ENCODE results near the gene CLDN5.

The CLDN5 gene

GRCh38 chr22:19498154-19498865 is 25.9 kb downstream of the CLDN5 start:
- no peak for TF ChIP-seq CTCF (IDR thresholded peaks at IDR 0.05; ENCODE audit: insufficient read depth, missing control alignments)
- DNase-seq (ENCODE audit: insufficient read length, low spot score): no peak
- no peak for FAIRE-seq

GRCh38 chr22:19497245-19497644 is 27.0 kb downstream of the CLDN5 start:
- no peak for FAIRE-seq
- TF ChIP-seq CTCF (IDR thresholded peaks at IDR 0.05; ENCODE audit: insufficient read depth, missing control alignments): no peak
- no peak for DNase-seq (ENCODE audit: insufficient read length, low spot score)

- DNase-seq (ENCODE audit: insufficient read length, low spot score): no peak
- TF ChIP-seq CTCF (IDR thresholded peaks at IDR 0.05; ENCODE audit: insufficient read depth, missing control alignments): no peak
- FAIRE-seq: no peak
Observed at GRCh38 chr22:19496324-19496630, 27.9 kb downstream of the CLDN5 start.

- FAIRE-seq (no peak), DNase-seq (ENCODE audit: insufficient read length, low spot score) (no peak)
- TF ChIP-seq CTCF (IDR thresholded peaks at IDR 0.05; ENCODE audit: insufficient read depth, missing control alignments): no peak
Observed at GRCh38 chr22:19495562-19496323, 28.5 kb downstream of the CLDN5 start.

- TF ChIP-seq CTCF (IDR thresholded peaks at IDR 0.05; ENCODE audit: insufficient read depth, missing control alignments): no peak
- FAIRE-seq: no peak
Observed at GRCh38 chr22:19494676-19495173, 29.5 kb downstream of the CLDN5 start.

GRCh38 chr22:19494001-19494560 is 30.1 kb downstream of the CLDN5 start:
- FAIRE-seq: no peak
- no peak for TF ChIP-seq CTCF (IDR thresholded peaks at IDR 0.05; ENCODE audit: insufficient read depth, missing control alignments)
- DNase-seq (ENCODE audit: insufficient read length, low spot score): no peak

More at GRCh38 chr22:19494676-19495173, 29.5 kb downstream of the CLDN5 start:
- DNase-seq (ENCODE audit: insufficient read length, low spot score): no peak
